Measurements from ENCODE around the gene ESR1. TPM values are rescaled to one million over a fixed set of nuclear protein-coding genes. Genes with fewer than 3 reads are reported as not detected.
"Not testable (repeated sequence)": the region's sequence is repeated elsewhere in the genome, so short reads cannot be mapped to it uniquely, and the experiment has no call there.

The ESR1 gene
- polyA plus RNA-seq, 3 donors: 0.61 to 0.79 (median 0.71) TPM

DNA sequence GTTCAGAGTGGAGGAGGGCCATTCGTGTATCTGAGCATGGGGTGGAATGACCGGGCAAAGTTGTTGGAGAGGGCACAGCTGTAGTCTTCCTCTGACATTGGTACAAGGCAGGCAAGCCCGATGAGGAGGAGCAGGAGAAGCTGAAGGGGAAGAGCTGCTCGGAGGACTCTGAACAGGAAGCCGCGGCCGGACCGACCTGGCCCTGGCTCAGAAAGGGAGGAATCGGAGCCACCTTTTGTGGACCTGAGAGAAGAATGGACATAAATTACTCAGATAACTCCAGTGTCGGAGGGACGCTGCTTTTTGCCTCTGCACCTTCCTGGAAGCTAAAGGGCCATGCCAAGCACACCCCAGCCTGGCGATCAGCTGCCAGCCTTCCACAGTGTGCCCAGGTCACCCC lies 315.0 kb downstream of the ESR1 start:
- DNase-seq (ENCODE audit: low read depth in 3 of 3, low spot score in 2 of 3): no peak

DNA sequence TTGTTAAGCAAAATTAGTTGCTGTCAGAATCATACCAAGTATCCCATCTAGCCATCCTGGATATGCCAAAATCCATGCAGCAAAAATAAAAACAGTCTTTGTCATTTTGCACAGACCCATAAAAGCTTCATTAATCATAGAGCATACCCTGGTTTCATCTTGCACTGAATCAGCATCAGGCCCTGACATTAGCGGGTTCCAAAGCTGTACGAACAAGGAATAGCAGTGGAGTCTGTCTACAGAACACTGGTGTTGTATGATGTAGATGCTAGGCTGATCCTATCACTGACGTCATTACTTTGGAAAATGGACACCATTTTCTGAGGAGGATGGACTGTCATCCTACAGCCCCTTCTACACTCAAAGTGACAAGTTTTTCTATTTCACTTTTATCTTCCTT lies 315.6 kb downstream of the ESR1 start:
- DNase-seq (ENCODE audit: low read depth in 3 of 3, low spot score in 2 of 3): no peak

DNA sequence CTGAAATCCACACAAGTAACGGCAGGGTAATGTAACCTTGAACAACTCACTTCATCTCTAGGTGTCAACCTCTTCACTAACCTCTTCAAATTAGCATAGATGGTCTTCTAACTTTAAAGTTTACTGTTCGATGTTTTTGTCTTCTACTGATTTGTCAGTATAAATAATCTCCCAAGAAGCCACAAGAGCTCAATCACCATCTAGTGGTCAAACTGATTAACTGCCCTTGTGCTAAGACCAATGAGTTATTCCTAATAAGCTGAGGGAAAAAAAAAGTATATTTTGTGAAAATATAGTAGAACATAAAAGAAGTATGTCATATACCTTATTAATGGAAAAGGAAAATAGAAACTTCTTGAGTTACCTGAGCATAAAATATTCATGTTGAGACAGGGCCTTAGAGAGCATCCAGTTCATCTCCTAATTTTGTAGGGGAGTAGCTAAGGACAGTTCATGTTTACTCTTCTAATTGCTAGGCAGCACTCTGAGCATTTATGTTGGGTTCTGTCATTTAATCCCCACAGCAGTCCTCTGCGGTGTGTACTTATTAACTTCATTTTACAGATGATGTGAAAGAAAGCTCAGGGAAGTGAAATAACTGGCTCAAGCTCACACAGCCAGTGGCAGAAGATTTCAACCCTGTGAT lies 317.1 kb downstream of the ESR1 start:
- DNase-seq (ENCODE audit: low read depth in 3 of 3, low spot score in 2 of 3): no peak

DNA sequence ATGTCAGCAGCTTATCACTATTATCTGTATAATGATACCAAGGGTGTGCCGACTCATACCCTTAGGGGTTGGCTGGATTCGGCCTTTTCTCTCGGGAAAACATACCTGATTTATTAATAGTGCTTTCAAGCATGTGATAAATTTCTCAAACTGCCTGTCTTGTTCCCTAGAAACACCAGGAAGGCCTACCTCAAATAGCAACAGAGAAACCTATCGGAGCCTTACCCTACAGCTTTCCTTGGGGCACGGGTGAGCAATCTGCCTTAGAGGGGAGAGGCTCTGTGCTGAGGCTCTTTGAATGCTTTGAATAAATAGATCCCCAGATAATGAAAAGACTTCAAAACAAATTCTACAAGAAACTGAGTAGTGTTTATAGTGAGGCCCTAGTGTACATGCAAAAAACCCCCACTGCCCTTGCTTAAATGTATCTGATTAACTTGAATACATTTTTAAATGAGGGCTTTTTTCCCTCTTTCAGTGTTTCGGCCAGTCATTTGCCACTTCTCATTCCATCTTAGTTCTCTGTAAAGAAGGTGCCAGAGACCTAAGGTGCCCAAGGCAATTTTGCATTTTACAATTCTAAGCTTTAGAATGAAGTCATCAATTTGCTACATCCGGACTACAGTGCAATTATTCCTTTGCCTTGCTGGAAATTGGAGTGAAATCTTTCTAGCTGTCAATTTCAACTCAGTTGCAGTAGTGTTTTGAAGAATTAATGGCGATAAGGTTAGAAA lies 320.1 kb downstream of the ESR1 start:
- no peak for DNase-seq (ENCODE audit: low read depth in 3 of 3, low spot score in 2 of 3)

DNA sequence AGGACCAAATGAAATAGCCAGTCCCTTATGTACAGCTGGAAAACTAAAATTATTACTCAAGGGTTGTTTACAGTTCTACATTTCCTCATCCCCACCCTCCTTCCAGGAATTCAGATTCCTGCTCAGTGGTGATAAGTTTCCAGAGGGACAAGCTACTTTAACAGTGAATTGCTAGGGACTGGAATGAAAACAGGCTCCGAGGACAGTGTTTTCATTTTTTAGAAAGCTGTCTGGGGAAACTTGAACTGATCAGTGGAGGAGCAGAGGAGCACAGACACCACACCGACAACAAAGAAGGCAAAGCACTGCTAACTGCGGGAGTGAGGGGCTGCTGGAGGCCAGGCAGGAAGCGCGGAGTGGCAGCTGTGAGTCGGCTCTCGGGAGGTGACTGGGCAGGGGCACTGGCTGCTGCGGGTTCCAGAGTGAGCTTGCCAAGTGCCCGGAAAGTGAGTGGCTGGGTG lies 322.2 kb downstream of the ESR1 start:
- no peak for DNase-seq (ENCODE audit: low read depth in 3 of 3, low spot score in 2 of 3)

DNA sequence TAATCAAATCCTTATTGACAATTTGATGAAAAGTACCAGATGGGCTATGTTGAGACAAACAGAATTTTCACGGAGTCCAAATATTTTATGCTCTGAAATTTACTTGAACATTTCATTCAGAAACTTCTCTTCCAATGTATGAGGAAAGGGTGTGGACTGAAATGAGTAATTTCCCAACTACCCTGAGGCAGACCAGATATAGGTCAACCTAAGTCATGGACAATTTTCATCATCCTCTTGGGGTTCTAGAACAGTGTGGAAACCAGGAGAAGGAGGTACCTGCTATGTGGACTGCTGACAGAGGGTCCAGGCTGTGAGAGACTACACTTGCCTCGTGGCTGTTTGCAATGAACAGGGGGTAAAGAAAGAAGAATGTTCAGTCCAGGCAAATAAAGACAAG lies 323.0 kb downstream of the ESR1 start:
- DNase-seq (ENCODE audit: low read depth in 3 of 3, low spot score in 2 of 3): no peak

DNA sequence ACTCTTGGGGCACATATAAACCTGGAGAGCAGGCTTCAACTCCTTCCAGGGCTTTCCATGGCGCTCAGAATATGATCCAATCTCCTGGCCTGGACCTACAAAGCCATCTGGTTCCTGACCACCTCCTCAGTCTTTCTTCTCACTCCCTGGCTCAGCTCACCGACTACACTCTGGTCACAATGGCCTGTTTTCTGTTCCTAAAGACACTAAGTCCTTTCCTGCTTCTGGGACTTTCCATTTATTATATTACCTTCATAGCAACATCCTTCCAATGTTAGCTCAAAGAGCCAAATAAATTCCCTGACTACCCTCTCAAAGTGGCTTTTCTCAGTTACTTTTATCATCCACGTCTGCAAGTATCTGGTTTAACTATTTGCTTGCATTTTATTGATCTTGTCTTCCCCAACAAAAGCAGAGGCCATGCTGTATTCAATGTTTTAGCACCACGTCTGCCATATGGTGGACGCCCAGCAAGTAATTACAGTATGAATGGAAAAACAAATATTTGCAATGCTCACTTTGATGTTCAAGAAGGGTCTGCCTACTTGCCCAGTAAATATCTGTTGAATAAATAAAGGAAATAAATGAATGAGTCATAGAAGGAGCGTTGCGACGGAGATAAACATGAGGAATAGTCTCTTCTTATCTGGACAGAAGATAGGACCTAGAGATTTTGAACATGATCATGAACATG lies 328.4 kb downstream of the ESR1 start:
- no peak for DNase-seq (ENCODE audit: low read depth in 3 of 3, low spot score in 2 of 3)

DNA sequence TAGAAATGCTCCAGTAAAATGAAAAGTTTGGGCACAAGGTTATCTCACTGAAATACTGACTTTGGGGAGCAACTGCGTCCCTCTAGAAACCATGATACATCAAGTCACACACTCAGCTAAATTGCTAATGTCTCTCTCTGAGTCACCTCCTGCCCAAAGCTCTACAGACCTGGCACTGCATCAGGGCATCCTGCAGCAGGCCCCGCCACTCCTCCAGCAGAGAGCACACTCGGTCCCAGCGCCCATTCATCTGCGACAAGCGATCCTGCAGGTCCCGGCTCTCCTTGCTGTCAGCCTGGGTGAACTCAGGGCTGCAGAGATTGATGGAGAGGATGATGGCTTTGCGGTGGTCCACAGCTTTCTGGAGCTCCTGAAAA lies 329.0 kb downstream of the ESR1 start:
- DNase-seq (ENCODE audit: low read depth in 3 of 3, low spot score in 2 of 3): no peak

DNA sequence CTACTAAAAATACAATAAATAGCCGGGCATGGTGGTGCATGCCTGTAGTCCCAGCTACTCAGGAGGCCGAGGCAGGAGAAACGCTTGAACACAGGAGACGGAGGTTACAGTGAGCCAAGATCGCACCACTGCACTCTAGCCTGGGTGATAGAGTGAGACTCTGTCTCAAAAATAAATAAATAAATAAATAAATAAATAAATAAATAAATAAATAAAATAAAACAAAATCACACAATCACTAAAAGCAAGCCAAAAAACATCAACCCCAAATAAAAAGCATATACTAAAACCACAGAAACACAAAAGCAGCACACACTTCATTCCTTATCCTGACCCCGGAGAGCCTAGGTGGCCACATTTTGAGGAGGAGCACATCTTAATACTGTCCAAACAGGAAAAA lies 330.9 kb downstream of the ESR1 start:
- DNase-seq (ENCODE audit: low read depth in 3 of 3, low spot score in 2 of 3): not testable (repeated sequence)

DNA sequence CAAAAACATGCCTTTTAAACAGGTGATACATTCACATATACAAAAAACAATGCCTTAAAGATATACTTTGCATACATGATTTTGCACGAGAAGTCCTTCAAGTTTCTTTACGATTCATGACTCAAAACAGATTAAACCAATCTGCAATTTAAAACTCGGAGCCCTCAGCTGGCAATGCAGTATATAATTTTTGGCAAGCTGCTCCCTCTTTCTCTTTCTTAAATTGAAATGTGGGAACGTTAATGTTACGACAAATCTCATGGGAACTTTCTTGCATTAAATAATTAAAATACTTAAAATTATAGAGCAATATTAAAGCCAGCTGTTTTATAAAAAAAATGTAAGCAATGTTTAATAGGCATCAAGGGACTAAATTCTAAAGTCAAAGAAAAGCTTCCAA lies 334.6 kb downstream of the ESR1 start:
- no peak for DNase-seq (ENCODE audit: low read depth in 3 of 3, low spot score in 2 of 3)

DNA sequence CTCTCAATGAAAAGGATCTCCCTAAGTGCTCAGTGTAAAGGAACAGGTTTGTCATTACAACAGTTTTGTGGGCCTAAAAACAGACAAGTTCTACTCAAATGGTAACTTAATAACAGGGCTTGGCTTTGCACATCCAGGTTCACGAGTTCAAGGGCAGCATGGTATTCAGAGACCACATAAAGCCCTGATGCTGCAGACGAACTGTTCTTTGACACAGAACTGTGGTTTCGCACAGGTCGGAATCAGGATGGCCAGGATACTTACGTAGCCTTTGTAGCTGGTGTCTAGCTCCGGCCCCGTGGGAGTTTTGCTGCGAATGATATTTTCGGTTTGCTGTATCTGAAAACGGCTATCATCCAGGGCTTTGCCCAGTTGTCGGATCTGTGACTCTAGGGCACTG lies 335.9 kb downstream of the ESR1 start:
- no peak for DNase-seq (ENCODE audit: low read depth in 3 of 3, low spot score in 2 of 3)

DNA sequence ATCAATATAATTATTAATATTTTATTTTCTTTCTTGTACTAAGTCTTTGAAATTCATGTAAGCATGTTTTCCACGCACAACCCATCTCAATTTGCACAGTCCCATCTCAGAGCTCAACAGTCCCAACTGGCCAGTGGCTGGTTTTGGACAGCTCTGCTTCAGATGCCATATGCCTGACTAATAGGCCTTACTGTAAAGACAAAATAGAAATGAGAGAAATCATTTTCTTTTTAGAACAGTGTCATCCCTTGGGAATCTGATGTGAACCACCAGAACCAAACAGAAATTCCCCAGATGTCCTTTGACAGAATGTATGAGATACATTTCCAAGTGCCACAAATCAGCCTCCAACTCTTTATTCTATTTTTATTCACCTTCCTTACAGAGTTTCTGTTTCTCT lies 338.9 kb downstream of the ESR1 start:
- DNase-seq (ENCODE audit: low read depth in 3 of 3, low spot score in 2 of 3): no peak

DNA sequence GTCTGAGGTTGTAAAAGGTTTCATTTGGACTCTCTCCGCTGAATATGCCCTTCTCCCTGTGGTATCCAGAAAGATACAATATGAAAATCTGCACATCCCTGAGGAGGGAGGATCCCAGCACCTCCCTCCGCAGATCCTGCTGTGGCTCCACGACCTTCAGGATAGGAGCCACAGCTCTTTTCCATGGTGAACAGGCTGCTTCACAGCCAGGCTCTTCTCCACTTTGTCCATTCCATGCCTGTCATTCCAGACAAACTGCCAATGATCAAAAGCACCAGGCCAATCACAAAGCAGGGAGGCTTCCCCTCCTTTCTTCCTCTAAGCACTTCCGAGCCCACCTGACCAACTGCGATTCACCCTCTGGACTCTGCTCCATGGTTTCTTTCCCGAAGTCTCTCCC lies 339.8 kb downstream of the ESR1 start:
- no peak for DNase-seq (ENCODE audit: low read depth in 3 of 3, low spot score in 2 of 3)

DNA sequence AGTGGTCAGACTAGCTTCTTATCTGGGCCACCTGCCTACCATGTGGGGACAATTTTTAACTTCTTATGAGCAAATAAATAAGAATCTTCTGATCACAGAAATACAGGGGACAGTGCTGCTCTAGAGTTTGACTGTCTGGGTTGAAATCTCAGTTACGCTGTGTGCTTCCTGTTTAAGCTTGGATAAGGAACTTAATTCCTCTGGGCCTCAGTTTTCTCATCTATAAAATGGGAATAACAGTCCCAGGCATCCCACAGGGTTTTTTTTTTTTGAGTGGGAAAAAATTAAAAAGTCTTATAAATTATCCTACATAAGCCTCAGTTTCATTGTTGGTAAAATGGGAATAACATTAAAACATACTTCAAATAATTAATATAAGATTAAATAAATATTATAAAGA lies 340.9 kb downstream of the ESR1 start:
- DNase-seq (ENCODE audit: low read depth in 3 of 3, low spot score in 2 of 3): no peak

DNA sequence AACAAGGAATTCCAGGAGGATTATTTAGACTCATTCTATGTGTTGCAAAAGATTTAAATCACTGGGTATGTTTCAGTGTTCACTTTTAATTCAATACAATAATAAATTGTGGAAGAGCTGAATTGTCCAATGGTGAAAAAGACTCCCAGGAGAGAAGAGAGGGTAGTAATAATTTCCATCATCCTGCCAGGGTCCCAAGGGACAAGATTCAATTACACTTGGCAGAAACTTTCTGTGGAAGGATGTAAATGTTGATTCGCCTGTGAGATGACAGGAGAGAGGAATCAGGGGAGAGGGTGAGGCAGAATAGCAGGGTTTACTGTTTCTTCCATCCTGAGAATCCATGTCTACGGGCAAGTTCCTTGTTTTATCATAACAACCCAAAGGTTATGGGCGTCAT lies 342.7 kb downstream of the ESR1 start:
- DNase-seq (ENCODE audit: low read depth in 3 of 3, low spot score in 2 of 3): no peak

DNA sequence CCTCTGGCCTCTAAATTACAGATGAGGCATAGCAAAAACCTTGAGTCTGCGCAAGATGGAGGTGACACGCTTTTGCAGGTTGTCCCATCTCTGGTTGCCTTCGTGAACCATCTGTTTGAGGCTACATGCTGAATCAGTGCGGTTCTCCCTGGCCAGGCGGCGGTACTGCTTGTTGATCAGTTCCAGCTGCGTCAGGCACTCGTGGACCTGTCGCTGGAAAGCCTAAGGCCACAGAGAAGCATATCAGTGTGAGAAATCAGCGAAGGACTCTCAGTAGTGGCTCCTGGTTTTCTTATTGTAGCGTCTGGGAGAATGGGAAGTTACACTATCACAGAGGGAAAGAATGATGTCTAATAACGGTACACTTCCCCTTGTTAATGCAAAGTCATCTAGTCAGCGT lies 344.4 kb downstream of the ESR1 start:
- DNase-seq (ENCODE audit: low read depth in 3 of 3, low spot score in 2 of 3): no peak

DNA sequence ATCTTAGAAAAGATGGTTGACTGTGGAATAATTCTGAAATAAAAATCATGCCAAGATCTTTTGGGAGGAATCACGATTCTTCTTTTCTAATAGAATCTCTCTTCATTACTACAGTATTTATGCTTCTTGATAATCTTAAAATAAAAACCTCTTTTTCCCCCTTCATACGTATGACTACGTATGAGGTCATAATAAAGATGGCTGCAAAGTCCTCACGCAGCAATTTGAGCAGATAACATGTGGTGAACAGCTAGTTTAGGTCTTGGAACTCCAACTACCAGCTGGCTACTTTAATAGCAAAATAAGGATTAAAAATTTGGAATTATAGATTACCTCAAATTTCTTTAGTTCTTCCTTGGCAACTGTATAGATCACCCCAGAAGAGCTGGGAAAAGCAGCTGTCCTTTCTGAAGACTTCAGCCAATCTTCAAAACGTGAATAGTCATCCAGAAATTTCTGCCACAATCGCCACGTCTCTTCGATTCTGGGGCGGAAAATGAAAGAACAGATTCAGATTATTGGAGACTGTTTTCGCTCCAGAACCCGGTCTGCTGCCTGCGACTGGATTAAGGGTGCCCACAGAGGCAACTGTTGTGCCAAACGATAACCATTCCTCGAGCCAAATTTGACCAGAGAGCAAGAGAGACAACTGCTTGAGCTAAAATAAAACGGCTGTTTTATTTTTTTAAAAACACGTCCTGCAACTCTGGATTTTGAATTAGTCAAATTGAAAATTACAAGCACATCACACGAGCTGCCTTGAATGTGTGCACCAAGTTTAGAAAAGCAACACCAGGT lies 347.3 kb downstream of the ESR1 start:
- DNase-seq (ENCODE audit: low read depth in 3 of 3, low spot score in 2 of 3): no peak

DNA sequence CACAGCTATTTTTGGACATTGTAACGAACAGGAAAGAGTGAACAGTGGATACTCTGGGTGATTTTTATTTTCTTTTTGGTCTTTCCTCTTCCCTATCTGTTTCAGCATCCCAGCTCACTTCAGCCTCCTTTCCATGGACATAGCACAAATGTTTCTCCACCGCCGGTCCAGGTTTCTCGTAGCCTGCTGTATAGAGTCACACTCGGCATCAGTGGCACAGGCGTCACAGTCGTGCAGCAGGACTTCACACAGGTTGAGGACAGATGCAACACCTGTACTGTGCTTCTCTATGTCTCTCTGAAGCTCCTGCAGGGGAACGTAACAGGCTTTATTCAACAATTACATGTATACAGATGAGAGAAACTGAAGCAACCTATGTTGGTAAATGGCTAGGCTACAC lies 348.3 kb downstream of the ESR1 start:
- DNase-seq (ENCODE audit: low read depth in 3 of 3, low spot score in 2 of 3): no peak

DNA sequence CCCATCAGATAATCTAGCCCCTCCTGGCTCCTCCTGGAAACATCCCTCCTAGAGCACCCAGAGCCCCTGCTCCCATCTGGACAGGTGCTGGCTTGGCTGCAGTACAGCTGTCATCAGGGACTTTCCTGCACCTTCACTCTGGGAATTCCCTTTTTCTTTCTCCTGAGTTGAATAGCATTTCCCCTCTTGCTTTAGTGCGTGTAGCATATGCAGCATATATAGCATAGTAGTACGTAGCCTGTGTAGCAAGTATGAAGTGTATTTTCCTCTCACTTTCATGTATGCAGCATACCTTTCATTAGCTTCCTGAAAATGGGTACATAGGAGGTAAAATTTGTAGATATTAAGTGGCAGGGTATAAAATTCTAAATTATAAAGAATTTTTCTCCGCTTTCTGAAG lies 352.9 kb downstream of the ESR1 start:
- DNase-seq (ENCODE audit: low read depth in 3 of 3, low spot score in 2 of 3): no peak

DNA sequence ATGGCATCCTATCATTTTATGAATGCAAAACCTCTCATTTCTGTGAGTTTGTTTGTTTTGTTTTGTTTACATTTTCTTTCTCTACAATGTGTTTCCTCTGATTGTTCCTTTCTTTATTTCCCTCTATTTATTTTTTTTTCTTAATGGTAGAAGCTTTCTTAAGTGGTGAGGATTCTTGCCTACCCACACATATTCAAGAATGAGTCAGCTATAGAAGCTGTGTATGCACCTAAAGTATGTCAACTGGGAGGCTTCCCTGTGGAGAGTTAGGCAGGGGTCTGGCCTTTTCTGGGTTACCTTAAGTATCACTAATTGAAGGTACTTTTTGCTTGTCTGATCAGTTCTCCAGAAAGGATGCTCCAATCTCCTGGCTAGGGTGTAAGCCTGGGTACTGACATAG lies 354.0 kb downstream of the ESR1 start:
- DNase-seq (ENCODE audit: low read depth in 3 of 3, low spot score in 2 of 3): no peak

DNA sequence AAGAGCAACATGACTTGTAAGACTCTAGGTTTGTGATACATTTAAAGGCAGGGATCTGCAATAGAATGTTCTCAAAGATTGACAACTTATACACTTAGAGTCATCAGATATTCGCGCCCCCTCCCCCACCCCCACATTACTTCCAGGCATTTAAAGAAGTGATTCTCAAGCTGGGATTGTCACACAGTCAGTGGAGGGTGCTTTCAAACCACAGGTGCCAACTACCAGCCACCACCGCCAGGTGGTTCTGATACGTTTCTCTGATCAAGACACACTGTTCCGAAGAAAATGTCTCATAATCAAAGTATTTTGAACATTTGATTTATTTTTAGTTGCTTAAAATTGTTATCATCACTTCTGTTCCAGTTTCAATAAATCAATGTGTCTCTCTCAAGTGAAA lies 357.5 kb downstream of the ESR1 start:
- no peak for DNase-seq (ENCODE audit: low read depth in 3 of 3, low spot score in 2 of 3)
